ENCODE results near the gene CERK. TPM values are rescaled to one million over a fixed set of nuclear protein-coding genes. Genes with fewer than 3 reads are reported as not detected.

The CERK gene
- total and polyA plus RNA-seq, 9 of the 15 experiments (the other 6 are each of a cell fraction or from before 2014, with no cell fraction given), result 1.1 to 14.9 (median 8.7) TPM

DNA sequence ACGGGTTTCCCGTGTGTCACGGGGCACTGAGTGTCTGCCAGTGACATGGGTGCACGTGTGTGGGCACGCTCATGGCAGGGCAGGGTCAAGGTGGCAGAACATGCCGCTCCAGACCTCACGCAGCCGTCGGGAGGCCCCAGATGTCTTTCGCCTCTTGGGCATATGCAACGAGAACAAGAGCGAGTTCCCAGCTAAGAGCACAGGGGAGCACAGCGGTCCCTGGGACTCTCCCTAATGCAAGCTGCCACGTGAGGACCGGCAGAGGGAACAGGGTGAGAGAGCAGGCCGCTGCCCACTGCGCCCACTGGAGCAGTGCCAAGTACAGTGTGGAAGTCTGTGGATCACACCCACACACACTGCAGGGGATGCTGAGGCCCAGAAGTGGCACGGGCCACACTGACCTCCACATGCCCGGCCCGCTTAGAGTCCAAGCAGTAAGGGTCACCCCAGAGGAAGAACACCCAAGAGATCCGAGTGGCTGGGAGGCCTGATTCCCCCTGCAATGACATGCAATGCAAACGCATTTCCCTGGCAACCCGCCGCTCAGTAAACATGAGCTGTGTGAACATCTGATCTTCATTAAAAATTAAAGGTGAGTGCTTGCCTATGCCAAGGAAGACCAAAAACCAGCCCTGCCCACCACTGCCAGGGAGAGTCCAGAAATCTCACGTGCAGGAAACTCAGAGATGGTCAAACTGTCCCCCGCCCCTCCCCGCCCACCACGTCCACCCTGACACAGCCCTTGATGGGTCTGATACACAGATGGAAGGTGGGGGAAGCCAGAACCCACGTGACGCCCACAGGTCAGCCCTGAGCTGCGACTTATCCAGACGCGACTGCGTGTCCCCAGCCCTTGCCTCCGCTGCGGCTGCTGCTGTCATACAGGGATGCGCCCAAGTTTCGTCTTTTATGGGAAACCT is 11.7 kb downstream of the CERK start (continued):
- TF ChIP-seq POU5F1 (IDR thresholded peaks at IDR 0.05; ENCODE audit: borderline replicate concordance, low read depth, low read length, partially characterized antibody) (no peak), DMBX1 (CRISPR knock-in tag; IDR thresholded peaks at IDR 0.05; ENCODE audit: borderline replicate concordance) (no peak), ZNF316 (IDR thresholded peaks at IDR 0.05) (no peak), RAD21 (CRISPR knock-in tag; conservative IDR thresholded peaks at IDR 0.05 in 1 of 2, IDR thresholded peaks at IDR 0.05 in 1 of 2) (no peak), TRIM28 (IDR thresholded peaks at IDR 0.05) (no peak), ZNF707 (CRISPR knock-in tag; conservative IDR thresholded peaks at IDR 0.05) (no peak), MEF2A (IDR thresholded peaks at IDR 0.05; ENCODE audit: control insufficient read depth, low read depth, low read length) (no peak), ZKSCAN8 (CRISPR knock-in tag; IDR thresholded peaks at IDR 0.05) (no peak), WHSC1 (IDR thresholded peaks at IDR 0.05; ENCODE audit: low read length) (no peak)
- TF ChIP-seq, protein P1, sequence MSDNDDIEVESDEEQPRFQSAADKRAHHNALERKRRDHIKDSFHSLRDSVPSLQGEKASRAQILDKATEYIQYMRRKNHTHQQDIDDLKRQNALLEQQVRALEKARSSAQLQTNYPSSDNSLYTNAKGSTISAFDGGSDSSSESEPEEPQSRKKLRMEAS (CRISPR knock-in tag; IDR thresholded peaks at IDR 0.05), result no peak
- TF ChIP-seq, protein P2, sequence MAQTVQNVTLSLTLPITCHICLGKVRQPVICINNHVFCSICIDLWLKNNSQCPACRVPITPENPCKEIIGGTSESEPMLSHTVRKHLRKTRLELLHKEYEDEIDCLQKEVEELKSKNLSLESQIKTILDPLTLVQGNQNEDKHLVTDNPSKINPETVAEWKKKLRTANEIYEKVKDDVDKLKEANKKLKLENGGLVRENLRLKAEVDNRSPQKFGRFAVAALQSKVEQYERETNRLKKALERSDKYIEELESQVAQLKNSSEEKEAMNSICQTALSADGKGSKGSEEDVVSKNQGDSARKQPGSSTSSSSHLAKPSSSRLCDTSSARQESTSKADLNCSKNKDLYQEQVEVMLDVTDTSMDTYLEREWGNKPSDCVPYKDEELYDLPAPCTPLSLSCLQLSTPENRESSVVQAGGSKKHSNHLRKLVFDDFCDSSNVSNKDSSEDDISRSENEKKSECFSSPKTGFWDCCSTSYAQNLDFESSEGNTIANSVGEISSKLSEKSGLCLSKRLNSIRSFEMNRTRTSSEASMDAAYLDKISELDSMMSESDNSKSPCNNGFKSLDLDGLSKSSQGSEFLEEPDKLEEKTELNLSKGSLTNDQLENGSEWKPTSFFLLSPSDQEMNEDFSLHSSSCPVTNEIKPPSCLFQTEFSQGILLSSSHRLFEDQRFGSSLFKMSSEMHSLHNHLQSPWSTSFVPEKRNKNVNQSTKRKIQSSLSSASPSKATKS (CRISPR knock-in tag; IDR thresholded peaks at IDR 0.05), result no peak
